Heart left ventricle (tissue), 16 donors: Measurements from ENCODE around the gene LENG9. TPM values are rescaled to one million over a fixed set of nuclear protein-coding genes. Genes with fewer than 3 reads are reported as not detected.
"Not testable (repeated sequence)": the region's sequence is repeated elsewhere in the genome, so short reads cannot be mapped to it uniquely, and the experiment has no call there.

Experiments
- ATAC-seq, 4 donors: fragments of 200-7000 bp; cut with Tn5 transposase; one replicate each; pipeline ENCODE4 v1.9.1; 2020 to 2022; ENCODE audit warnings: moderate library complexity in 4 of 4, mild to moderate bottlenecking in 3 of 4, moderate number of reproducible peaks in 1 of 4
- DNase-seq, 5 donors: peaks; one replicate each; pipeline ENCODE4 v3.0.0-alpha.2; 2020
- H3K27ac ChIP-seq, 12 donors: fragments of 200-600 bp; sonication (generic) in 4 of 12; one replicate each; pipeline versions ENCODE4 v1.5.0 to v1.8.0; 2016 to 2022; ENCODE audit warnings: mild to moderate bottlenecking in 2 of 12
- H3K27me3 ChIP-seq, 9 donors: fragments of 200-600 bp; sonication (generic) in 2 of 9; one replicate each; pipeline versions ENCODE4 v1.5.1 to v1.8.0; 2016 to 2022; ENCODE audit warnings: mild to moderate bottlenecking in 3 of 9
- H3K36me3 ChIP-seq, 9 donors: fragments of 200-600 bp; sonication (generic) in 2 of 9; one replicate each; pipeline versions ENCODE4 v1.5.0 to v1.8.0; 2018 to 2022; ENCODE audit warnings: mild to moderate bottlenecking in 2 of 9
- H3K4me1 ChIP-seq, 12 donors: fragments of 200-600 bp; sonication (generic) in 4 of 12; one replicate each; pipeline versions ENCODE4 v1.5.0 to v1.8.0; 2016 to 2022; ENCODE audit warnings: mild to moderate bottlenecking in 3 of 12
- H3K4me3 ChIP-seq, 12 donors: fragments of 200-600 bp; sonication (generic) in 4 of 12; one replicate each; pipeline versions ENCODE4 v1.5.0 to v1.8.0; 2017 to 2022; ENCODE audit warnings: mild to moderate bottlenecking in 9 of 12, moderate library complexity in 4 of 12
- H3K9me3 ChIP-seq, 12 donors: fragments of 200-600 bp; sonication (generic) in 4 of 12; one replicate each; pipeline versions ENCODE4 v1.5.0 to v1.8.0; 2016 to 2022; ENCODE audit warnings: mild to moderate bottlenecking in 1 of 12
- CTCF ChIP-seq, 12 donors: fragments of 200-600 bp; sonication (generic) in 4 of 12; IDR thresholded peaks; one replicate each; pipeline versions ENCODE4 v1.5.0 to v1.8.0; 2018 to 2022; ENCODE audit warnings: antibody characterized with exemption in 12 of 12, mild to moderate bottlenecking in 5 of 12
- POLR2A ChIP-seq, 2 donors: fragments of 450-650 bp; IDR thresholded peaks; one replicate each; pipeline ENCODE4 v1.6.1; 2017; ENCODE audit warnings: antibody characterized with exemption in 2 of 2, mild to moderate bottlenecking in 2 of 2, moderate library complexity in 2 of 2
- WGBS, 4 donors: extraction: QIAGEN DNeasy Blood & Tissue Kit in 2 of 4; methylation state at CpG; one replicate each; pipeline versions ENCODE4 v1.1.5 to v1.1.7; 2013 to 2018; 5-methylcytosine and 5-hydroxymethylcytosine counted together
- intact Hi-C, 10 donors: fragments of 100-400 bp; cut with DNase I; formaldehyde crosslinking; loops; one replicate each; pipeline versions ENCODE4 v1.11.1 to v1.14.2; 2022
- polyA plus RNA-seq, 2 donors: library from polyadenylated mRNA; stranded (reverse); fragments of 200-250 nt; gene quantifications; one replicate each; pipeline ENCODE4 v1.2.3, GENCODE V29; 2013
- total RNA-seq, 9 donors: library from RNA; depleted of rRNA in 2 of 9; stranded (reverse); fragments of >200 nt in 2 of 9; fragmentation: NEBNext Ultra II Directional in 3 of 9; extraction: Animal tissue kit (Norgen Biotek cat#: 25700) in 3 of 9; gene quantifications; one replicate each; pipeline versions ENCODE4 v1.1.0 to v1.2.4, GENCODE V29; 2016 to 2023
- donor health status: ischemic (EF 13 %, LVEDD 7.1; RV severe dilation, severe dysfunction).
- donor health status: healthy with polysubstance abuse.
- donor health status: DM: no; HTN: yes; CAD: no.
- donor health status: DM: no; HTN: no; CAD: no.
- donor health status: ischemic (EF 25% LVEDD 6.9; RV normal size, moderate dysfunction).
- donor health status: ischemic (EF 25% LVEDD 5.7; RV mildly dilated, moderate dysfunction).
- donor health status: healthy.
- donor health status: DM: yes; HTN: yes; CAD: no.
- donor health status: ischemic (EF 35%, LVEDD 5.7; RV mildly dilated, moderate dysfunction).
- donor health status: nonischemic (EF 11% LVEDD 7.7; RV severe dilation, severe dysfunction).
- donor health status: DM: yes; HTN: yes; CAD: no.
- donor health status: PGD.
- donor health status: ischemic (EF 29% LVEDD 5.4; RV normal size, mild dysfunction).
- donor health status: nonischemic (EF 23%, LVEDD 6.1; RV moderate dilation, normal function).

LENG9 gene
- total and polyA plus RNA-seq, 11 donors: 1.4 to 4.1 (median 2.1) TPM

- no peaks in the 10 kb centered on the region for H3K9me3 ChIP-seq
- H3K27ac ChIP-seq: no peak overlapping the region
- ATAC-seq: no peak
- no peak for DNase-seq
- H3K4me3 ChIP-seq: no peak overlapping the region
- H3K4me1 ChIP-seq: no peaks in the 10 kb centered on the region
- no peaks in the 10 kb centered on the region for H3K36me3 ChIP-seq
- TF ChIP-seq CTCF (IDR thresholded peaks at IDR 0.05) (no peak), POLR2A (IDR thresholded peaks at IDR 0.05) (no peak)
- H3K27me3 ChIP-seq: peaks cover 0 to 74% (median 3%) of the 10 kb centered on the region in 9 donors
- intact Hi-C loops: no loop called here
- 71 to 82% (median 74%) methylated on average over 10 of the region's 10 CpGs for WGBS, 4 donors
Measured at GRCh38 chr19:54493967-54494585, 30.5 kb upstream of the LENG9 start.

- H3K27ac ChIP-seq, DNase-seq, ATAC-seq, H3K4me1 ChIP-seq, H3K4me3 ChIP-seq, H3K9me3 ChIP-seq, H3K36me3 ChIP-seq, intact Hi-C loops: not testable (repeated sequence)
- H3K27me3 ChIP-seq: peaks cover 0 to 76% (median 3%) of the 10 kb centered on the region in 9 donors
- 73 to 87% (median 81%) methylated on average over 5 of the region's 5 CpGs for WGBS, 4 donors
Measured at GRCh38 chr19:54493056-54493455, 29.5 kb upstream of the LENG9 start.

GRCh38 chr19:54492568-54492967 lies 29.0 kb upstream of the LENG9 start:
- 81 to 93% (median 85%) methylated on average over 16 to 18 of the region's 18 CpGs for whole genome bisulfite sequencing, 4 donors
- Histone ChIP-seq H3K9me3 (no peaks in the 10 kb centered on the region), H3K4me1 (no peaks in the 10 kb centered on the region), H3K4me3 (no peak overlapping the region), H3K36me3 (no peaks in the 10 kb centered on the region), H3K27ac (no peak overlapping the region), H3K27me3 (peaks cover 0 to 77% (median 3%) of the 10 kb centered on the region in 9 donors)
- DNase-seq (no peak), ATAC-seq (no peak)
- TF ChIP-seq POLR2A (IDR thresholded peaks at IDR 0.05) (no peak), CTCF (IDR thresholded peaks at IDR 0.05) (no peak)
- intact Hi-C loops: no loop called here

GRCh38 chr19:54489766-54490165 lies 26.2 kb upstream of the LENG9 start:
- intact Hi-C loops: loop anchor here in 3 of 10 donors (5.0 to 10.0 kb wide), 2 partner anchors 185 to 188 kb away; no protein-coding TSS in a partner anchor
- Histone ChIP-seq H3K27me3 (peaks cover 0 to 74% (median 9%) of the 10 kb centered on the region in 9 donors), H3K9me3 (no peaks in the 10 kb centered on the region), H3K4me3 (no peak overlapping the region), H3K4me1 (no peaks in the 10 kb centered on the region), H3K27ac (no peak overlapping the region), H3K36me3 (no peaks in the 10 kb centered on the region)
- no peak for TF ChIP-seq POLR2A (IDR thresholded peaks at IDR 0.05)
- 45 to 61% (median 54%) methylated on average over 9 of the region's 9 CpGs for WGBS, 4 donors
- ATAC-seq: no peak
- DNase-seq: no peak

- TF ChIP-seq CTCF (IDR thresholded peaks at IDR 0.05) (no peak), POLR2A (IDR thresholded peaks at IDR 0.05) (no peak)
- DNase-seq: no peak
- Histone ChIP-seq H3K9me3 (no peaks in the 10 kb centered on the region), H3K27me3 (peaks cover 0 to 73% (median 9%) of the 10 kb centered on the region in 9 donors), H3K27ac (no peak overlapping the region), H3K36me3 (no peaks in the 10 kb centered on the region), H3K4me1 (no peaks in the 10 kb centered on the region), H3K4me3 (no peak overlapping the region)
- ATAC-seq: no peak
- intact Hi-C loops: loop anchor here in 3 of 10 donors (5.0 to 10.0 kb wide), 2 partner anchors 185 to 188 kb away; no protein-coding TSS in a partner anchor
- 61 to 68% (median 65%) methylated on average over 7 of the region's 7 CpGs for WGBS, 4 donors
Measured at GRCh38 chr19:54489341-54489740, 25.8 kb upstream of the LENG9 start.
